Posterior cingulate gyrus (tissue), 11 donors: Measurements from ENCODE around the gene MEIS3.
"Not testable (repeated sequence)": the region's sequence is repeated elsewhere in the genome, so short reads cannot be mapped to it uniquely, and the experiment has no call there.

Experiments
- DNase-seq, 10 donors: peaks; one replicate each; pipeline versions ENCODE4 v3.0.0 to v3.0.0-alpha.2; 2020 to 2021; ENCODE audit warnings: mixed read lengths in 3 of 10
- intact Hi-C: fragments of 100-400 bp; cut with DNase I; formaldehyde crosslinking; loops from one replicate; pipeline ENCODE4 v1.15.1; 2023

Gene MEIS3

GRCh38 chr19:47373246-47374240 is 45.8 kb downstream of the MEIS3 start:
- intact Hi-C loops = no loop called here
- peak in 1 of 10 donors; percentile 76 for DNase-seq

GRCh38 chr19:47372603-47373002 is 46.7 kb downstream of the MEIS3 start:
- DNase-seq = peak in 1 of 10 donors; percentile 44
- intact Hi-C loops = no loop called here

DNA sequence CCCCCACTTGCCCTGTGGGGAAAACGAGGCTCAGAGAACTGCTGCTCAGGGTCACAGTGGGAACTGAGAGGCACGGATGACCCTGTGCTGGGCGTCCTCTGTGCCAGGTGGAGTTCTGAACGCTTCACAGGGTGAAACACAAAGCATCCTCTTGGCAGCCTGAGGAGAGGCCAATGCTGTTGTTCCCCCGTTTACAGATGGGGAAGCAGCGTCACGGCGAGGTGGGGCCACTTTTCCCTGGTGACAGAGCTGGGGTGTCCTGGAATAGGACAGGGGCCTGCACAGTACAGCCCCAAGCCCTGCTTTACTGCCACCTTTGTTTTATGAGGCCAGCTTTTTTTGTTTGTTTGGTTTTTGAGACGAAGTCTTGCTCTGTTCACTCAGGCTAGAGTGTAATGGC is 48.1 kb downstream of the MEIS3 start:
- intact Hi-C loops = no loop called here
- peak in 1 of 10 donors; percentile 30 for DNase-seq

DNA sequence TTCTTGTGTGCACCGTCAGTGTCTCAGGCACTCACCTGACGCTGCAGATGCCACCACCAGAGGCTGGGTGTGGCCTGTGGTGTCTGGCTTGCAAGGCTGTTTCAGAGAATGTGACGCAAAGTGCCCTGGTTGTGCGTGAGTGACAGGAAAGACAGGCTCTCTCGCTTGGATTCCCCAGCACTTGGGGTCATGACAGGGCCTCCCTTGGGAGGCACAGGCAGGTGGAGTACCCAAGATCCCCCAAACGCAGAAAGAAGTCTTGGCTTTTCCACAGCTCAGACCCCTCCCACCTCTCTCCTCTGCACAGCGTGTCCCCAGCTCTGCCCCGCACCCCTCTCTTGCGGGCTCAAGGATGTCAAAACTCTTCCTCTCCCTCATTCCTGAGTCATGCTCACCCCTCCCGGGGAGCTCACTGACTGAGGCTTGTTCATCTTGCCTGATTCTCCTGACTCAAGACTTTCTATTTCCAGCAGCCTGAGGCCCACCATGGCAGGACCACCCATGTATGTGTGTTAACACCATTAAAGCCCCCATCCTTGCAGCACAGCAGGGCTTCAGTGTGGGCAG is 49.2 kb downstream of the MEIS3 start:
- intact Hi-C loops = no loop called here
- DNase-seq = peak in 5 of 10 donors; percentile 42 to 89 (median 69)

DNA sequence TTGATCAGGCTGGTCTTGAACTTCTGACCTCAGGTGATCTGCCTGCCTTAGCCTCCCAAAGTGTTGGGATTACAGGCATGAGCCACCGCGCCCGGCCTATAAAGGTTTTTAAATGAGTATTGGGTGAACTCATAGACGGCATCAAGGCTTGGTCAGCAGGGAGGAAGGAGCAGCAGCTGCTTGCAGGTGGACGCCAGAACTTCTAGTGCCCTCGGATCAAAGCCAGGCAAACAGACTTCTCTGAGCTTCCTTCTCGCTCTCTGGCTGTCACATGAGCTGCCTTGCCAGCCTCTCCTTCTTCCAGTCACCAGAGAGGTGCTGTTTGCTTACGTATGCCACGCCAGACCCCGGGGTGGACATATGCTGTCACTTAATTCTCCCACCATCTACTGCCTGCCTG is 53.9 kb downstream of the MEIS3 start:
- intact Hi-C loops, DNase-seq: not testable (repeated sequence)

GRCh38 chr19:47363758-47364531 is 55.4 kb downstream of the MEIS3 start:
- intact Hi-C loops = no loop called here

GRCh38 chr19:47362321-47362720 is 57.0 kb downstream of the MEIS3 start:
- intact Hi-C loops = no loop called here
- no peak for DNase-seq

More at GRCh38 chr19:47363758-47364531, 55.4 kb downstream of the MEIS3 start:
- DNase-seq = no peak

- intact Hi-C loops = no loop called here
- DNase-seq = no peak
Measured at GRCh38 chr19:47358936-47359335, 60.4 kb downstream of the MEIS3 start.

DNA sequence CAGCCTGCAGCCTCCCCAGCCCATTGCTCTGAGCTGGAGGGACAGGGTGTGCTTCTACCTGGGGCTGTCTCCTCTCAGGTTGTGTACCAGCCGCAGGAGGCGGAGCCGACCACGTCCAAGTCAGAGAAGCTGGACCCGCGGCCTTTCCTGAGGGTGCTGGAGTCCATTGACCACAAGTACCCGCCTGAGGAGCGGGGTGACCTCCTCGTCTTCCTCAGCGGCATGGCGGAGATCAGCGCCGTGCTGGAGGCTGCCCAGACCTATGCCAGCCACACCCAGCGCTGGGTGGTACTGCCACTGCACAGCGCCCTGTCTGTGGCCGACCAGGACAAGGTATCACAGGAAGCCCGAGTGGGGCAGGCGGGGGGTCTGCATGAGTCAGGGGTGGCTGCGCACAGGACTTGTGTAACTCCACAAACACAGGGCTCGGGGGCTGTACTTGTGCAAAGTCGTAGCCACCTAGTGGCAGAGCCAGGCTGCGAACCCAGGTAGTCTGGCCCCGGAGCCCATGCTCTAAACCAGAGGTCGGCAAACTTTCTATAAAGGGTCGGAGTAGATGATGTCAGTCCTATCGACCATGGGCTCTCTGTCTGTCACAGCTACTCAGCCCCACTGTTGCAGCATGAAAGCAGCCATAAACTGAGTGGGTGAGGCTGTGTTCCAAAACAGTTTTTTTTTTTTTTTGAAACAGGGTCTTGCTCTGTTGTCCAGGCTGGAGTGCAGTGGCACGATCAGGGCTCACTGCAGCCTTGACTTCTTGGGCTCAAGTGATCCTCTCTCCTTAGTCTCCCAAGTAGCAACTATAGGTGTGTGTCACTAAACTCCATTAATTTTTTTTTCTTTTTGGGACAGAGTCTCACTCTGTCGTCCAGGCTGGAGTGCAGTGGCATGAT is 61.3 kb downstream of the MEIS3 start:
- no peak for DNase-seq
- intact Hi-C loops = no loop called here

DNA sequence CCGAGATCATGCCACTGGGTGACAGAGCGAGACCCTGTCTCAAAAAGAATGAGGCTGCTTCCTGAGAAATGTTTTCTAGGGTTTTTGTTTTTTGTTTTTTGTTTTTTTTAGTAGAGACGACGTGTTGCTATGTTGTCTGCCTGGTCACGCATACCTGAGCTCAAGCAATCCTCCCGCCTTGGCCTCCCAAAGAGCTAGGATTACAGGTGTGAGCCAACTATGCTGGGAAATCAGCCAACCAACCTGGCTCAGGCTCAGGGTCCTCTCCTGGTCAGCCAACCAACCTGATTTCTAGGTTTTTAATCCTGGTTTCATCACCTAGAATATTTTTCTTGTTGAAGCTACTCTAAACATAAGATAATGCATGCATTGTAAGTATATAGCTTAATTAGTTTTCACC is 62.4 kb downstream of the MEIS3 start:
- no peak for DNase-seq

DNA sequence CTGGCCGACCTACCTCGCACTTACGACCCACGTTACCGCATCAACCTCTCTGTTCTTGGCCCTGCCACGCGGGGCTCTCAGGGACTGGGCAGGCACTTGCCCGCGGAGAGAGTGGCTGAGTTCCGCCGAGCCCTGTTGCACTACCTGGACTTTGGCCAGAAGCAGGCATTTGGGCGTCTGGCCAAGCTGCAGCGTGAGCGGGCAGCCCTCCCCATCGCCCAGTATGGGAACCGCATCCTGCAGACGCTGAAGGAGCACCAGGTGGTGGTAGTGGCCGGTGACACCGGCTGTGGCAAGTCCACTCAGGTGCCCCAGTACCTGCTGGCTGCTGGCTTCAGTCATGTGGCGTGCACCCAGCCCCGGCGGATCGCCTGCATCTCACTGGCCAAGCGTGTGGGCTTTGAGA is 66.0 kb downstream of the MEIS3 start:
- intact Hi-C loops = no loop called here
- no peak for DNase-seq

More for the DNA sequence above, 62.4 kb downstream of the MEIS3 start:
- intact Hi-C loops = no loop called here
